Keratinocyte (primary cell): ENCODE data around the gene CYSTM1. TPM values are rescaled to one million over a fixed set of nuclear protein-coding genes. Genes with fewer than 3 reads are reported as not detected.

Experiments used
- DNase-seq: peaks from one replicate; pipeline ENCODE4 v3.0.0-alpha.2; 2011; ENCODE audit warnings: low read depth, missing footprints, low spot score
- FAIRE-seq: peaks from 2 replicates; lab custom pipeline; 2011; peaks lifted over from hg19 to GRCh38; lab: Jason Lieb, UNC
- H2AFZ ChIP-seq: 2 replicates; pipeline ENCODE4 v1.6.0; 2012; ENCODE audit warnings: low read length, control low read depth, inconsistent platforms; ENCODE audit not compliant: control insufficient read depth
- H3K27ac ChIP-seq: 2 replicates; pipeline ENCODE4 v1.5.1; 2011; ENCODE audit warnings: low read length; ENCODE audit not compliant: control insufficient read depth, insufficient read depth
- H3K27me3 ChIP-seq: 3 replicates; pipeline ENCODE4 v1.6.0; 2011; ENCODE audit warnings: low read length; ENCODE audit not compliant: control insufficient read depth, insufficient read depth; ENCODE audit errors: extremely low read depth
- H3K36me3 ChIP-seq, 2 experiments: 2 replicates in 1 of 2; 3 replicates in 1 of 2; pipeline ENCODE4 v1.5.1; 2011; ENCODE audit warnings: low read length in 2 of 2, mild to moderate bottlenecking in 1 of 2; ENCODE audit not compliant: control insufficient read depth in 2 of 2, insufficient read depth in 2 of 2; ENCODE audit errors: extremely low read depth in 1 of 2
- H3K4me1 ChIP-seq: 3 replicates; pipeline ENCODE4 v1.5.1; 2011; ENCODE audit warnings: low read length; ENCODE audit not compliant: control insufficient read depth, insufficient read depth; ENCODE audit errors: extremely low read depth
- H3K4me2 ChIP-seq: 3 replicates; pipeline ENCODE4 v1.6.0; 2011; ENCODE audit warnings: low read depth, low read length; ENCODE audit not compliant: control insufficient read depth, insufficient read depth; ENCODE audit errors: extremely low read depth
- H3K4me3 ChIP-seq, 3 experiments: fragments of 200-600 bp in 1 of 3; sonication (generic) in 1 of 3; 2 replicates in 2 of 3; 3 replicates in 1 of 3; pipeline ENCODE4 v1.5.1; 2011 to 2016; ENCODE audit warnings: low read length in 3 of 3, mild to moderate bottlenecking in 3 of 3, control low read depth in 2 of 3, inconsistent platforms in 1 of 3, low read depth in 1 of 3, mixed read lengths in 1 of 3, mixed run types in 1 of 3, moderate library complexity in 1 of 3; ENCODE audit not compliant: control insufficient read depth in 2 of 3, insufficient read depth in 2 of 3; ENCODE audit errors: extremely low read depth in 1 of 3
- H3K79me2 ChIP-seq: 2 replicates; pipeline ENCODE4 v1.6.0; 2012; ENCODE audit warnings: low read length; ENCODE audit not compliant: control insufficient read depth, insufficient read depth
- H3K9ac ChIP-seq: 3 replicates; pipeline ENCODE4 v1.6.0; 2011; ENCODE audit warnings: low read length; ENCODE audit not compliant: control insufficient read depth, insufficient read depth; ENCODE audit errors: extremely low read depth
- H3K9me1 ChIP-seq: 3 replicates; pipeline ENCODE4 v1.6.0; 2011; ENCODE audit warnings: low read length; ENCODE audit not compliant: control insufficient read depth, insufficient read depth; ENCODE audit errors: extremely low read depth
- H3K9me3 ChIP-seq: 2 replicates; pipeline ENCODE4 v1.5.1; 2012; ENCODE audit warnings: low read depth, low read length; ENCODE audit not compliant: control insufficient read depth
- H4K20me1 ChIP-seq: 3 replicates; pipeline ENCODE4 v1.6.0; 2011; ENCODE audit warnings: low read length; ENCODE audit not compliant: control insufficient read depth, insufficient read depth; ENCODE audit errors: extremely low read depth
- EZH2 ChIP-seq: IDR thresholded peaks from one replicate; pipeline ENCODE4 v1.6.1; 2012; ENCODE audit warnings: inconsistent platforms, mild to moderate bottlenecking, low read length, moderate library complexity
- dilution Hi-C: fragments of 300-500 bp; cut with MboI; formaldehyde crosslinking; loops from one replicate; pipeline ENCODE4 v1.7.0; 2020; ENCODE audit warnings: low sequenced_read_pairs; ENCODE audit not compliant: extremely low pct_ligation_motif_present
- polyA plus RNA-seq, 5 experiments: library from polyadenylated mRNA; depleted of rRNA in 3 of 5; stranded (reverse) in 3 of 5; stranded (forward) in 1 of 5; unstranded in 1 of 5; fragments of >200 nt; gene quantifications; 1 replicate in 1 of 5; 2 replicates in 3 of 5; 3 replicates in 1 of 5; pipeline versions ENCODE4 v1.2.1 to v1.2.3, GENCODE V29; 2011 to 2012; ENCODE audit warnings: missing spikeins in 2 of 5, low read depth in 1 of 5, low replicate concordance in 1 of 5
- TF ChIP-seq, protein P1 (sequence below), 3 experiments: IDR thresholded peaks in 1 of 3; conservative IDR thresholded peaks in 1 of 3; optimal IDR thresholded peaks in 1 of 3; 2 replicates in 2 of 3; 3 replicates in 1 of 3; pipeline versions ENCODE3 to v1.5.1; 2011; ENCODE audit warnings: low read length in 3 of 3, mild to moderate bottlenecking in 3 of 3, moderate library complexity in 2 of 3, control low read depth in 1 of 3, inconsistent platforms in 1 of 3; ENCODE audit not compliant: insufficient read depth in 2 of 3; ENCODE audit errors: extremely low read depth in 1 of 3

The CYSTM1 gene
- polyA plus RNA-seq, 1 donor (not counting 4 experiments of a cell fraction or from before 2014, with no cell fraction given) = 34.3 TPM

DNA sequence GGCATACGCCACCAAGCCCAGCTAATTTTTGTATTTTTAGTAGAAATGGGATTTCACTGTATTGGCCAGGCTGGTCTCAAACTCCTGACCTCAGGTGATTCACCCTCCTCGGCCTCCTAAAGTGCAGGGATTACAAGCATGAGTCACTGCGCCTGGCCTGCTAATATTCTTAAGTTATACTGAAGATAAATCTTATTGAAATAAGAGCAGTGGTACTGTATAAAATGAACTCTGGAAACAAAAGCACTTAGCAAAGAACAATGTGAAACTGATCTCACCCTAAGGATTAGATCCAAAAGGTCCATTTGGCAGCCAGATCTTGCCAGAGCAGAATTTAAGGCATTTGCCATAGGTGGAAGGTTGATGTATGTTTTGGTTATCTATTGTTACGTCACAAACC lies 27.1 kb downstream of the CYSTM1 start:
- Histone ChIP-seq H3K9ac (no peak overlapping the region), H3K9me3 (no peaks in the 10 kb centered on the region), H3K27me3 (no peaks in the 10 kb centered on the region), H3K9me1 (no peaks in the 10 kb centered on the region), H2AFZ (no peak overlapping the region), H3K4me1 (no peaks in the 10 kb centered on the region), H4K20me1 (no peaks in the 10 kb centered on the region), H3K79me2 (no peaks in the 10 kb centered on the region), H3K4me2 (no peak overlapping the region), H3K36me3 (peaks cover 0 to 5% of the 10 kb centered on the region in 2 experiments), H3K27ac (no peak overlapping the region), H3K4me3 (no peak overlapping the region)
- DNase-seq (no peak), FAIRE-seq (no peak)
- dilution Hi-C loops = no loop called here
- TF ChIP-seq, protein P1, sequence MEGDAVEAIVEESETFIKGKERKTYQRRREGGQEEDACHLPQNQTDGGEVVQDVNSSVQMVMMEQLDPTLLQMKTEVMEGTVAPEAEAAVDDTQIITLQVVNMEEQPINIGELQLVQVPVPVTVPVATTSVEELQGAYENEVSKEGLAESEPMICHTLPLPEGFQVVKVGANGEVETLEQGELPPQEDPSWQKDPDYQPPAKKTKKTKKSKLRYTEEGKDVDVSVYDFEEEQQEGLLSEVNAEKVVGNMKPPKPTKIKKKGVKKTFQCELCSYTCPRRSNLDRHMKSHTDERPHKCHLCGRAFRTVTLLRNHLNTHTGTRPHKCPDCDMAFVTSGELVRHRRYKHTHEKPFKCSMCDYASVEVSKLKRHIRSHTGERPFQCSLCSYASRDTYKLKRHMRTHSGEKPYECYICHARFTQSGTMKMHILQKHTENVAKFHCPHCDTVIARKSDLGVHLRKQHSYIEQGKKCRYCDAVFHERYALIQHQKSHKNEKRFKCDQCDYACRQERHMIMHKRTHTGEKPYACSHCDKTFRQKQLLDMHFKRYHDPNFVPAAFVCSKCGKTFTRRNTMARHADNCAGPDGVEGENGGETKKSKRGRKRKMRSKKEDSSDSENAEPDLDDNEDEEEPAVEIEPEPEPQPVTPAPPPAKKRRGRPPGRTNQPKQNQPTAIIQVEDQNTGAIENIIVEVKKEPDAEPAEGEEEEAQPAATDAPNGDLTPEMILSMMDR (optimal IDR thresholded peaks at IDR 0.05 in 1 of 3, IDR thresholded peaks at IDR 0.05 in 1 of 3, conservative IDR thresholded peaks at IDR 0.05 in 1 of 3; ENCODE audit: extremely low read depth in 1 of 3, insufficient read depth in 2 of 3, low read length in 3 of 3) = no peak
- no peak for TF ChIP-seq EZH2

DNA sequence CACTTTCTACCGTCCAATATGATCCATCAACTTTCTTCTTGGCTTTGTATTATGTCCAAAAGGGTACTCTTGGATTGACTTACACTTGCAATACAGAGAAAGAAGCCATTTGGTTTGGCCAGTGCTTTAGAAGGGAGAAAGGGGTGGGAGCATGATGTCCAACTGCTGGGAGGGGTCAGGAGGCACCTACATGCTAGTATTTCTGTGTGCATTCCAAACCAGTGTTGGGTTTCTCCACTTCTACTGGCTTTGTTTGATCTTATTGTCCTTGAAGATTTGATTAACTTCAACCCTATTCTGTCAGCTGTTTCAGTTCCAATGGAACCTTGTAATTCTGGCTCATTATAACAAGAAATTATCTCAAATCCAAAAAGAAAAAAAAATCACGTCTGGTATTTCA lies 27.6 kb downstream of the CYSTM1 start:
- Histone ChIP-seq H3K4me1 (no peaks in the 10 kb centered on the region), H3K4me3 (no peak overlapping the region), H3K36me3 (peaks cover 0 to 5% of the 10 kb centered on the region in 2 experiments), H3K9me3 (no peaks in the 10 kb centered on the region), H3K9ac (no peak overlapping the region), H3K9me1 (no peaks in the 10 kb centered on the region), H4K20me1 (no peaks in the 10 kb centered on the region), H3K27ac (no peak overlapping the region), H3K79me2 (no peaks in the 10 kb centered on the region), H3K27me3 (no peaks in the 10 kb centered on the region), H2AFZ (no peak overlapping the region), H3K4me2 (no peak overlapping the region)
- no peak for TF ChIP-seq EZH2
- DNase-seq = no peak
- FAIRE-seq = no peak
- dilution Hi-C loops = no loop called here

DNA sequence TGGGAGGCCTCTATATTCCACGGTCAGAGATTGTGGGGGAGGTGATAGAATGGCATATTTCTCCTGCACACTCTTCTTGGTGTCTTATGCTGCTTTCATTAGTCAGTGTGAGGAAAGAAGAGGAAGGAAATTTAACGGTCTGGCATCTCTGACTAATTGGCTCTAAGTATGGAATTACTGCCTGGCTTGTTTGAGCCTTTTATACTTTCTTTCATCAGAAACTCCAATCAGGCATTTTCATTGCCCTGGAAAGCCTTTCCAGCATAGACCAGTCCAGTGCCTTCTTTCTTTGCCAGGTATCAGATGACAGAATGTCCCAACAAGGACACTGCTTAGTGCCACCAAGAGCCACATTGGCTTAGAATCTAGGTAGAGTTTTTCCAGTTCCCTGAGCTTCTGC lies 30.2 kb downstream of the CYSTM1 start:
- no peaks in the 10 kb centered on the region for H3K79me2 ChIP-seq
- H3K9me3 ChIP-seq = no peaks in the 10 kb centered on the region
- TF ChIP-seq, protein P1 (optimal IDR thresholded peaks at IDR 0.05 in 1 of 3, IDR thresholded peaks at IDR 0.05 in 1 of 3, conservative IDR thresholded peaks at IDR 0.05 in 1 of 3; ENCODE audit: extremely low read depth in 1 of 3, insufficient read depth in 2 of 3, low read length in 3 of 3) = no peak
- TF ChIP-seq EZH2 = no peak
- H4K20me1 ChIP-seq = no peaks in the 10 kb centered on the region
- no peak overlapping the region for H3K4me3 ChIP-seq
- no peak overlapping the region for H3K27ac ChIP-seq
- peaks cover 0 to 2% of the 10 kb centered on the region in 2 experiments for H3K36me3 ChIP-seq
- no peak overlapping the region for H3K4me2 ChIP-seq
- H3K9ac ChIP-seq = no peak overlapping the region
- H3K4me1 ChIP-seq = no peaks in the 10 kb centered on the region
- H3K9me1 ChIP-seq = no peaks in the 10 kb centered on the region
- H2AFZ ChIP-seq = no peak overlapping the region
- H3K27me3 ChIP-seq = no peaks in the 10 kb centered on the region
- DNase-seq (no peak), FAIRE-seq (no peak)
- dilution Hi-C loops = no loop called here
